Thoracic aorta endothelial cell (primary cell): ENCODE data around the gene IREB2. TPM values are rescaled to one million over a fixed set of nuclear protein-coding genes. Genes with fewer than 3 reads are reported as not detected.

Experiments
- total RNA-seq: library from RNA; depleted of rRNA; stranded (reverse); fragments of >200 nt; gene quantifications from 2 replicates; pipeline ENCODE4 v1.2.3, GENCODE V29; 2012

IREB2 gene
- 55.1 and 62.2 TPM in 2 replicates for total RNA-seq

GRCh38 chr15:78437762-78438618 is at the start of gene IREB2:
Gene IREB2 (plus strand): TSS chr15:78438216. CDS start chr15:78438338, 122 bp downstream.

DNA sequence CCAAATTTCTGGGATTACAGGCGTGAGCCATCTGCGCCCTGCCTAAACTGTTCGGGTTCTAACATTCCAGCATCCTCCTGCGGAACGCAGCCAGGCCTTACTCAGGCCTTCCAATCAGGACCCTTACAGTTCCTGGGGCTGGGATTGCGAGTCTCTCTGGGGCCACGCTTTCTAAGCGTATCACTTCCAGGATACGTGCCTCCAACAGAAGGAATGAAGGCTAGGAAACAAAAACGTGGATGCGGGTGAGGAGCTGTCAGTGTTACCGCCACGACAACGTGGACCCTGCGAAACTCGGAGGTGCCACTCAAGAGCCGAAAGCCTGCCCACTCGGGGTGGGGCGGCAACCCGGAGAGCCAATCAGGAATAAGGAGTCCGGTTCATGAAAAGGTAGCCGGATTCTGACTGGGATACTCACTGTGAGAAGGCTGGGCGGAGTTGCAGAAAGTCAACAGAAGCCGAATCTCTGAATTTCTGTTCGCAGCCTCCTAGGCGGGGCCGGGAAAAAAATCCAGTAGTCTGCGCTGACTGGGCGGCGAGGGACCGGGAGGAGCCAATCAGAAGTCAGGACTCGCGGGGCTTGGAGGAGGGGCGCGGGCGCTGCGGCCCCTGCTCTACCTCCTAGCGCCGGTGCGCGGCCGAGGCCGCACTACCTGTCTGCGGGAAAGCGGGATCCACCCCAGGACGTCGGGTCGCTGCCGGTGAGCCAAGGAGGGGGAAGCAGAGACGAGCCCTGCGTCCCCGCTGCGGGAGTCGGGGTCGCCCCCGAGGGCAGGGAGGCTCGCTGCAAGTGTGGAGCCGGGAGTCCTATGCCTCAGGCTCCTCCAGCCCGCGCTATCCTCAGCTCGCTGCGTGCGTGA is 69.2 kb downstream of the IREB2 start, which contains the start of gene HYKK:
HYKK (plus strand) TSS at position 607 of the 860 bp plus-strand sequence. CDS start 5,512 bp downstream, outside the sequence.

DNA sequence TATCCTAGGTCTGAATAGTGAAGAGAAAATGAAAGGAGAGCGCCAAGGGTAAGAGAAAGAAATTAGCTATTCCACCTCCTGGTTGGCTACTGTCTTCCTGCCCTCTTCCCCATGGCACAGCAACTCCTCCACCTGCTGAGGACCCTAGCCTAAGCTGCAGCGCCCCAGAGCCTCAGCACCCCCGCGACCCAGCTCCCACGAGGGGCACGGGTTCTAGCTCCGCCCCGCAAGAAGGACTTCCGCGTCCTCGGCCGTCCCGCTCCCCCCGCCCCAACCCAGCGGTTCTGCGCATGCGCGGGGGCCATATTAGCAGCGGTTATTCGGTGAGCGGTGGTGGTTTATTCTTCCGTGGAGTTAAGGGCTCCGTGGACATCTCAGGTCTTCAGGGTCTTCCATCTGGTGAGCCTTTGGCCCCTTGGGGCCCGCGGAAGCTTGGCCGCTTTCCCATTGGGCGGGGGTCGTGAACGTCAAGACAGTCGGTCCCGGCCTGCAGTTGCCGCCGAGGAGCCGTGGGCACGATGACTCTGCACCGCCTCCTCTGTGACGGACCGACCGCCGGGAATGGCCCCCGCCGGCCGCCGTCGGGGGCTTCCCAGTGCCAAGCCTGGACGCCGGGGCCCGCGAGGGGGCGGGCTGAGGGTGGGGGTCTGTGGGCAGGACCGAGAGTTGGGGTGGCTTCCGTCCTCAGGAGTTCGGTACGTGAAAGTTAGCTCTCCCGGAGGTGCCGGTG is 102.3 kb downstream of the IREB2 start, which contains the start of gene PSMA4:
PSMA4 (plus strand) TSS at position 304 of the 730 bp plus-strand sequence. CDS start 1,484 bp downstream, outside the sequence.

Other genes starting within 250 kb of the IREB2 start
- 0.29 TPM in 1 of 2 replicates, not detected in the other for gene ACSBG1, start 203.7 kb upstream of the IREB2 start, total RNA-seq
- gene DNAJA4, start 173.7 kb upstream of the IREB2 start, total RNA-seq = 7.2 and 10.6 TPM in 2 replicates
- gene SKIC8, start 138.6 kb upstream of the IREB2 start, total RNA-seq = 73.8 and 75.7 TPM in 2 replicates
- not detected in 2 replicates for gene CRABP1, start 97.9 kb upstream of the IREB2 start, total RNA-seq
- 2.1 and 3.4 TPM in 2 replicates for gene HYKK, start 69.4 kb downstream of the IREB2 start, total RNA-seq
- gene PSMA4, start 102.2 kb downstream of the IREB2 start, total RNA-seq = 449 and 528 TPM in 2 replicates
- 15.2 and 19.1 TPM in 2 replicates for gene CHRNA5, start 127.3 kb downstream of the IREB2 start, total RNA-seq
- gene CHRNA3, start 182.8 kb downstream of the IREB2 start, total RNA-seq = not detected in 2 replicates
- not detected in 2 replicates for gene CHRNB4, start 203.0 kb downstream of the IREB2 start, total RNA-seq